ENCODE data around the gene ERN1.

ERN1 gene

DNA sequence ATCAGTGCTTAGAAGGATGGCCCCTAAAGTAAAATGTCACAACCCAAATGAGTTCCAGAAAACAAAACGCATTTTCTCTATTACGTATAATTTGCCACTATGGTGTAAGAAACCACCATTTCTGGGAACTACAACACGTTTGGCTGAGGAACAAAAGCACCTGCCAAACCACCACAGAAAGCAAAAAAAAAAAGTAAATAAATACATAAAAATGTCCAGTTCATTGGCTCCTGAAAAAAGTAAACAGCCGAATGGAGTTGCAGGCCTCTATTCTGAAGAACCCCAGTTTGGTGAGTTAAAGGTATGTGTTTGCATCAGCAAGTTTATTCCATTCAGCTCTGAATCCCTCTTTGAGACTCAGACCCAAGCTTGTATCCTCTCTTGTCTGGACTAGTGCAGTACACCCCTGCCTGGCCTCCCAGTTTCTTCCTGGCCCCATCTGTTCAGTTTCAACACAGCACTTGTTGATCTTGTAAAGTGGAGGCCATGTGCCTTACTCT is 36.9 kb downstream of the ERN1 start:
- no peak for DNase-seq (ENCODE audit: low read depth, low spot score)
- WGBS (ENCODE audit: insufficient coverage, insufficient read length): no CpG with 5 or more reads among the region's 4 CpGs
- no peaks in the 10 kb centered on the region for H3K4me1 ChIP-seq (ENCODE audit: control insufficient read depth, insufficient read depth, low read length)
- no peaks in the 10 kb centered on the region for H3K36me3 ChIP-seq (ENCODE audit: control insufficient read depth, insufficient read depth, low read length)
- no peak overlapping the region for H3K4me3 ChIP-seq (ENCODE audit: low read length)
- H3K9me3 ChIP-seq (ENCODE audit: control insufficient read depth, insufficient read depth, low read length): no peaks in the 10 kb centered on the region
- H3K27me3 ChIP-seq (ENCODE audit: control insufficient read depth, insufficient read depth, low read length): no peaks in the 10 kb centered on the region
- H3K27ac ChIP-seq (ENCODE audit: low read length): no peak overlapping the region

DNA sequence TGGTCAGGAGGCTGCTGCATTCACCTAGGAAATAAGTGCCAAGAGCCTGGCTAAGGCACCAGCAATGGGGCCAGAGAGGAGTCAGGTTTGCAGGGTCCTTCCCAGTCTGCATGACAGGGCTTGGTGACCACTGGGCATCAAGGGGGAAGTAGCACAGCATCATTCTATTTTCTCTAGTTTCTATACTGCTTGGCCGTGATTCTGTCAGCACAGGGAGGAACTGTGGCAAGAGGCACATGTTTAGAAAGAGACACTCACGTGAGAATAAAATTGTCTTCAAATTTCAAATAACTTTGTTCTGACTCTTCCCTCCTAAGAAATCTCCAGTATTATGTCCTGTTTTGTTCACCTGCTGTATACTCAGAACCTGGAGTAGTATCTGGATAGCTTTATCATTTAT is 37.8 kb downstream of the ERN1 start:
- WGBS (ENCODE audit: insufficient coverage, insufficient read length): no CpG with 5 or more reads among the region's 2 CpGs
- Histone ChIP-seq H3K27ac (ENCODE audit: low read length) (no peak overlapping the region), H3K27me3 (ENCODE audit: control insufficient read depth, insufficient read depth, low read length) (no peaks in the 10 kb centered on the region), H3K36me3 (ENCODE audit: control insufficient read depth, insufficient read depth, low read length) (no peaks in the 10 kb centered on the region), H3K4me1 (ENCODE audit: control insufficient read depth, insufficient read depth, low read length) (0 out of 2 replicates have a peak, but pooled peaks cover 1% of the 10 kb centered on the region), H3K9me3 (ENCODE audit: control insufficient read depth, insufficient read depth, low read length) (no peaks in the 10 kb centered on the region), H3K4me3 (ENCODE audit: low read length) (no peak overlapping the region)
- DNase-seq (ENCODE audit: low read depth, low spot score): no peak

DNA sequence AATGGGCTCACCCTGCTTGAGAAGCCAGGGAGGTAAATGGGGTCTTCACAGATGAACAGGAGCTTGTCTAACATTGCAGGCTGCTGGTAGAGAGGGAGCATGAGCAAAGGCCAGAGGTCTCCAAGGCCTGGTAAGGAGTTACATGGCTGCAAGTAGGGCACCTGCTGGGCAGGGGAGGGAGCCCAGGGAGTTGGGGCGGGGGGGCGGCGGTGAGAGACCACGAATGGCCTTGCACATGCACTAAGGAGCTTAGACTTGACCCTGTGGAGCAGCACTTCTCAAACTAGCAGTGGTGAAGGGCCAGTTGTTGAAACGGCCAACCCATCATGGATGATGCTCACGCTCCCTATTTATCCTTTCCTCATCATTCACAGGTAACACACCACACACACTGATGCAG is 38.4 kb downstream of the ERN1 start:
- Histone ChIP-seq H3K36me3 (ENCODE audit: control insufficient read depth, insufficient read depth, low read length) (no peaks in the 10 kb centered on the region), H3K4me1 (ENCODE audit: control insufficient read depth, insufficient read depth, low read length) (0 out of 2 replicates have a peak, but pooled peaks cover 1% of the 10 kb centered on the region), H3K9me3 (ENCODE audit: control insufficient read depth, insufficient read depth, low read length) (no peaks in the 10 kb centered on the region), H3K4me3 (ENCODE audit: low read length) (no peak overlapping the region), H3K27me3 (ENCODE audit: control insufficient read depth, insufficient read depth, low read length) (no peaks in the 10 kb centered on the region), H3K27ac (ENCODE audit: low read length) (no peak overlapping the region)
- DNase-seq (ENCODE audit: low read depth, low spot score): no peak
- no CpG with 5 or more reads among the region's 6 CpGs for WGBS (ENCODE audit: insufficient coverage, insufficient read length)

GRCh38 chr17:64091116-64091515 is 38.8 kb downstream of the ERN1 start:
- Histone ChIP-seq H3K4me1 (ENCODE audit: control insufficient read depth, insufficient read depth, low read length) (0 out of 2 replicates have a peak, but pooled peaks cover 1% of the 10 kb centered on the region), H3K27ac (ENCODE audit: low read length) (no peak overlapping the region), H3K36me3 (ENCODE audit: control insufficient read depth, insufficient read depth, low read length) (no peaks in the 10 kb centered on the region), H3K4me3 (ENCODE audit: low read length) (no peak overlapping the region), H3K27me3 (ENCODE audit: control insufficient read depth, insufficient read depth, low read length) (no peaks in the 10 kb centered on the region), H3K9me3 (ENCODE audit: control insufficient read depth, insufficient read depth, low read length) (no peaks in the 10 kb centered on the region)
- DNase-seq (ENCODE audit: low read depth, low spot score): no peak
- WGBS (ENCODE audit: insufficient coverage, insufficient read length): no CpG with 5 or more reads among the region's 3 CpGs

GRCh38 chr17:64090144-64090543 is 39.8 kb downstream of the ERN1 start:
- no peaks in the 10 kb centered on the region for H3K27me3 ChIP-seq (ENCODE audit: control insufficient read depth, insufficient read depth, low read length)
- H3K4me1 ChIP-seq (ENCODE audit: control insufficient read depth, insufficient read depth, low read length): 0 out of 2 replicates have a peak, but pooled peaks cover 1% of the 10 kb centered on the region
- no peak for DNase-seq (ENCODE audit: low read depth, low spot score)
- WGBS (ENCODE audit: insufficient coverage, insufficient read length): no CpG with 5 or more reads among the region's 5 CpGs
- no peaks in the 10 kb centered on the region for H3K9me3 ChIP-seq (ENCODE audit: control insufficient read depth, insufficient read depth, low read length)
- no peak overlapping the region for H3K27ac ChIP-seq (ENCODE audit: low read length)
- no peak overlapping the region for H3K4me3 ChIP-seq (ENCODE audit: low read length)
- no peaks in the 10 kb centered on the region for H3K36me3 ChIP-seq (ENCODE audit: control insufficient read depth, insufficient read depth, low read length)

DNA sequence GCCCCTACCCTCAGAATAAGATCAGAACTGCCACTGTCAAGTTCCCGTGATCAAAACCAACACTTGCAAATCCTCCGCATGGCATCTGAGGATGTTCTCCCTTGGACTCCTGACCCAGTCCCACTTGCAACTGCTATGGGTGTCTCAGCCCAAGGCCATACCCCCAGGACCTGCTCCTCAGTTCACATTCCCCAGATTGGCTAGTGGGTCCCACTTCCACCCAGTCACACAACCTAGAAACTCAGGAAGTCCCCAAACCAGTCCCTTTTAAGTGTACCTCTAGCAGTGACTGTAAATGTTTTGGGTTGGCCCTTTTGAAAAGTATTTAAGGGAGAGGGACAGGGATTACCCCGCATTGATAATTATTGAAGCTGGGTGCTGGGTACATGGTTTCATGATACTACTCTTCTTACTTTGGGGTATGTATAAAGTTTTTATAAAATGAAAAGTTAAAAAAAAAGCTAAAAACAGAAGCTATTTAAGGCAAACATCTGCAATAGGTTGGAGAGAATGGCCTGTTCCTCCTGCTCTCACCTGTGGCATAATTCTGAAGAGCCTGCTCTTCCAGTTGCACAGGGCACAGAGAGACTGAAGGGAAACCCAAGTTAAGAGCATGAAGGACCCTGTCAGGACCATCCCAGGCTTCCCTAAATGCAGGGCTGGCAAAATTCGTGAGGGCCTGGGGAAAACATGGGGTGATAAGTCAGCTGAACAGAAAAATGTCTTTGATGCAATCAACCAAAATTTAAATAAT is 42.5 kb downstream of the ERN1 start:
- WGBS (ENCODE audit: insufficient coverage, insufficient read length): no CpG with 5 or more reads among the region's 4 CpGs
- Histone ChIP-seq H3K27me3 (ENCODE audit: control insufficient read depth, insufficient read depth, low read length) (no peaks in the 10 kb centered on the region), H3K4me1 (ENCODE audit: control insufficient read depth, insufficient read depth, low read length) (0 out of 2 replicates have a peak, but pooled peaks cover 3% of the 10 kb centered on the region), H3K9me3 (ENCODE audit: control insufficient read depth, insufficient read depth, low read length) (no peaks in the 10 kb centered on the region), H3K27ac (ENCODE audit: low read length) (no peak overlapping the region), H3K4me3 (ENCODE audit: low read length) (no peak overlapping the region), H3K36me3 (ENCODE audit: control insufficient read depth, insufficient read depth, low read length) (no peaks in the 10 kb centered on the region)
- no peak for DNase-seq (ENCODE audit: low read depth, low spot score)

GRCh38 chr17:64085650-64086005 is 44.3 kb downstream of the ERN1 start:
- H3K36me3 ChIP-seq (ENCODE audit: control insufficient read depth, insufficient read depth, low read length): no peaks in the 10 kb centered on the region
- DNase-seq (ENCODE audit: low read depth, low spot score): no peak
- H3K9me3 ChIP-seq (ENCODE audit: control insufficient read depth, insufficient read depth, low read length): no peaks in the 10 kb centered on the region
- H3K27me3 ChIP-seq (ENCODE audit: control insufficient read depth, insufficient read depth, low read length): no peaks in the 10 kb centered on the region
- WGBS (ENCODE audit: insufficient coverage, insufficient read length): no CpG with 5 or more reads among the region's 2 CpGs
- no peak overlapping the region for H3K27ac ChIP-seq (ENCODE audit: low read length)
- 0 out of 2 replicates have a peak, but pooled peaks cover 3% of the 10 kb centered on the region for H3K4me1 ChIP-seq (ENCODE audit: control insufficient read depth, insufficient read depth, low read length)
- H3K4me3 ChIP-seq (ENCODE audit: low read length): no peak overlapping the region

GRCh38 chr17:64084940-64085649 is 44.8 kb downstream of the ERN1 start:
- H3K36me3 ChIP-seq (ENCODE audit: control insufficient read depth, insufficient read depth, low read length): no peaks in the 10 kb centered on the region
- no peaks in the 10 kb centered on the region for H3K9me3 ChIP-seq (ENCODE audit: control insufficient read depth, insufficient read depth, low read length)
- H3K4me1 ChIP-seq (ENCODE audit: control insufficient read depth, insufficient read depth, low read length): 0 out of 2 replicates have a peak, but pooled peaks cover 3% of the 10 kb centered on the region
- no peak overlapping the region for H3K27ac ChIP-seq (ENCODE audit: low read length)
- no peak for DNase-seq (ENCODE audit: low read depth, low spot score)
- no peaks in the 10 kb centered on the region for H3K27me3 ChIP-seq (ENCODE audit: control insufficient read depth, insufficient read depth, low read length)
- H3K4me3 ChIP-seq (ENCODE audit: low read length): no peak overlapping the region
- no CpG with 5 or more reads among the region's 8 CpGs for WGBS (ENCODE audit: insufficient coverage, insufficient read length)

DNA sequence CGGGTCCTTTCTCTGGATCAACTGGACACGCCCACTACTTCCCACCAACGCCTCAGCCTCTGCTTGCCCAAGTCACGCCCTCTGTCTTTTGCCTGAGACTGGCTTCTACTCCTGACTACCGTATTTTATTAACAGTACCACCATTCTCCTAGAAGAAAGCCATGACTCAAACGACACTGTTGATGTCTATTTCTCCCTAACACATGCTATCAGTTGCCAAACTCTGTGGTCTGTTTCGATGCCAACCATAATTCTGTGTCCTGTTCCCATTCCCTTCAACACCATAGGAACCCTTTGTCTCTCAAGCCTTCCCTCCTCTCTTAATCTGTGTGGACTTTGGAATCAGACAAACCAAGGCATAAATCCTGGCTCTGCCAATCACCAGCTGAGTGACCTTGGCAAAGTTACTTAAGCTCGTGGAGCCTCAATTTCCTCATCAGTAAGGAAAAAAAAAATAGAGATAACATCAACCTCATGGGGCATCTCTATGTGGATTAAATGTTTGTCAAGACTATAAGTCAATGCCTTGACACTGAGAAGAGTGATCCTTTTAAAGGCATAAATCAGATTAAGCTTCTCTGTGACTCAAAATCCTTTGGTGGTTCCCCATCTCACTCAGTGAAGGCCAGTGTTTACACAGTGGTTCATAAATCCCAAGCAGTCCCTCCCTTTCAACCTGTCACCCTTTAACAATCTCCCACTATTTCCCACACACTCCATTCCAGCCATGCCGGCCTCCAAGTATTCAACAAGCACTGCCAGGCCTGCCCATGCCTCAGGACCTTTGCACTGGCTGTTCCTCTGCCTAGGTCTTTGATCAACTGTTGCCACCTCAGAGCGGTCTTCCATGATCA is 45.6 kb downstream of the ERN1 start:
- no peak overlapping the region for H3K4me3 ChIP-seq (ENCODE audit: low read length)
- no peak overlapping the region for H3K27ac ChIP-seq (ENCODE audit: low read length)
- no peaks in the 10 kb centered on the region for H3K36me3 ChIP-seq (ENCODE audit: control insufficient read depth, insufficient read depth, low read length)
- 0 out of 2 replicates have a peak, but pooled peaks cover 3% of the 10 kb centered on the region for H3K4me1 ChIP-seq (ENCODE audit: control insufficient read depth, insufficient read depth, low read length)
- no peaks in the 10 kb centered on the region for H3K27me3 ChIP-seq (ENCODE audit: control insufficient read depth, insufficient read depth, low read length)
- no CpG with 5 or more reads among the region's 10 CpGs for WGBS (ENCODE audit: insufficient coverage, insufficient read length)
- no peaks in the 10 kb centered on the region for H3K9me3 ChIP-seq (ENCODE audit: control insufficient read depth, insufficient read depth, low read length)
- DNase-seq (ENCODE audit: low read depth, low spot score): no peak

DNA sequence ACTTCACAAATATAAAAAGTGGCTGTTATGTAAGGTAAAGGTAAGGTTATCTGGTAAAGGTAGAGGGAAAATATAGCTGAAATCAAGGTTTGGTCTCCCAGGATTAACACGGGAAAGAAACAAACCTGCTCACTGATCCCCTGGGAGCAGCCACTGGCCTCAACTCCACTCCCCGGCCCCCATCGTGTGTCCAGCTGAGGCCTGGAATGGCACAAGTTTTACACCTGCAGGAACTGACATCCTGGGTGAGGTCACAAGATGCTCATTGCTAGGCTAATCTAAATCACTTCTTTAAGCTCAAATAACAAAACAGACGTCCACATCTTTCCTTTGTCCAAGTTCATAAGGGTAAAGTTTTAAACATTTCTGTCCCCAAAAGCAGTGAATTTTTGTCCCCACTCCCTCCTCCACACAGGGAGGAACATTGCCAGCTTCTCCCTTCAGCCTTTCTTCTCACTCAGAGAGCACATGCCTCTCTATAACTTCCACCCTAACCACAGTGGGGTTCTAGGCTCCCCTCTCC is 46.3 kb downstream of the ERN1 start:
- Histone ChIP-seq H3K9me3 (ENCODE audit: control insufficient read depth, insufficient read depth, low read length) (no peaks in the 10 kb centered on the region), H3K36me3 (ENCODE audit: control insufficient read depth, insufficient read depth, low read length) (no peaks in the 10 kb centered on the region), H3K27me3 (ENCODE audit: control insufficient read depth, insufficient read depth, low read length) (no peaks in the 10 kb centered on the region), H3K4me3 (ENCODE audit: low read length) (no peak overlapping the region), H3K4me1 (ENCODE audit: control insufficient read depth, insufficient read depth, low read length) (0 out of 2 replicates have a peak, but pooled peaks cover 3% of the 10 kb centered on the region), H3K27ac (ENCODE audit: low read length) (no peak overlapping the region)
- no CpG with 5 or more reads among the region's 4 CpGs for WGBS (ENCODE audit: insufficient coverage, insufficient read length)
- no peak for DNase-seq (ENCODE audit: low read depth, low spot score)
